Activated T-cell treated with anti-CD3 and anti-CD28 coated beads, Interleukin-2, amount 50 U/mL, for 48 hours (primary cell): ENCODE measurements around the gene SNX25.

Experiments used
- DNase-seq, 2 experiments: peaks; one replicate each; pipeline ENCODE4 v3.0.0-alpha.2; 2020

The SNX25 gene

GRCh38 chr4:185381288-185382196 is 172.1 kb downstream of the SNX25 start:
- no peak for DNase-seq

GRCh38 chr4:185382754-185383153 is 173.4 kb downstream of the SNX25 start:
- DNase-seq, result no peak

DNA sequence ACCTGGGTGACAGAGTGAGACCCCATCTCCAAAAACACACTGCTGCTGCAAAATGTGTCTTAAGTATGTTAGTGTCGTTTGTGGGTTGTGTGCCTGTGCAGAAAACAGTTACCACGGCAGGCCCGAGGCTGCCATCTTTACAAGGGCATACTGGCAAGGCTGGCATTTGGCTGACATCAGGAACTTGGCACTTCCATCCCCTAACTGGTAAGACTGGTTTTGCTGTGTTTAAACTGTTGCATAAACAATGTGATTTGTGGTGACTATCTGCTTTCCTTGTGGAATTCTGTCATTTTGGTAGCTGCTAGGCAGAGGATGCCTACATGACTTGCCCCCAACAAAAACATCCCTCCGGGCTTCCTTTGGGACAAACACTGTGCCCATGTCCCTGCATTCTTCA is 174.1 kb downstream of the SNX25 start:
- no peak for DNase-seq

GRCh38 chr4:185384061-185384460 is 174.7 kb downstream of the SNX25 start:
- no peak for DNase-seq

DNA sequence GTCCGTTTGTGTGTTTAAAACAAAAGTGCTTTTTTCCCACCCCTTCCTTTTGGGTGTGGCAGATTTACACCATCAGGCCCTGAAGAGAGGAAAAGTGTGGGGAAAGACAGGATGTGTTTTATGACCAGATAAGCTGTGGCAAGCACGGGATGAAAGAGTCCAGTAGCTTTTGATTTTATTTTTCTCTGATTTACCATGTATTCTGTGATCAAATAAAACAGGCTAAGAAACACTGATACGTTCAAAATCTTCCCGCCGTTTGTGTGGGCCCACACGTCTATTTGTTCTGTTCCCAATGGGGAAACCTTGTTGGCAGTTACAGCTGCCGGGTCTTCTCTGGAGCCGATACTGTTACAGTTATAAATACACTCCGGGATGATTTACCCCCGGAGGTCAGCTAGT is 175.5 kb downstream of the SNX25 start:
- no peak for DNase-seq

- DNase-seq, result no peak
These were observed 178.6 kb downstream of the SNX25 start for GRCh38 chr4:185387957-185388356.

DNA sequence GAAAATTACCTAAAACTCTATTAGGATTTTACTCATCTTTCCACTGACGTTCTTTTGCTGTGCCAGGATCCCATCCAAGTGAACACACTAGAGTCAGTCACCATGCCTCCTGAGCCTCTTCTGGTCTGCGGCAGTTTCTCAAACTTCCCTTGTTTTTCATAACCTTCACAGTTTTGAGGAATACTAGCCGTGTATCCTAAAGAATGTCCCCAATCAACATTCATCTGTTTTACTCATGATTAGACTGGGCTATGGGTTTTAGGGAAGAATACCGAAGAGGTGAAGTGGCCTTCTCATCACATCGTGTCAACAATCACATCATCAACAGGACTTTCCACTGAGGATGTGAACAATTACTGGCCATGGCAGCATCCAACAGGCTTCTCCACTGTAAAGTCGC is 181.5 kb downstream of the SNX25 start:
- DNase-seq, result no peak

DNA sequence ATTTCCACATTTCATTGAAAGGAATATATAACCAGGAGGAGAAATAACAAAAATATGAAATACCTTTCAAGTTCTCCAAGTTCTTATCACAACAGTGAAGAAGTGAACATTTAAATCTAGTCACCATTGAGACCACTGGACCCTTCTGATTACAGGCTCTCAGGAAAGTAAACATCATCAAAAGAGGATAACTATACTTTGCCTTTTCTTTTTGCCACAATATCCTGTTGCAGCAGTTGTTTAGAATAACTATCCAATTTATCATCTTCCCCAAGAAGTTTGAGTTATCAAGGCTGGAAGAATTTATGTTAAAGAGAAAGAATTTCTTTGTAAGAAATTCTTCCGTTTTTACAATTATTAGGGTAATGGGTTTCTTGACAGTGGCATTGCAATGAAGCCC is 182.8 kb downstream of the SNX25 start:
- no peak for DNase-seq

- DNase-seq, result no peak
These were observed 185.3 kb downstream of the SNX25 start for GRCh38 chr4:185394568-185395237.

DNA sequence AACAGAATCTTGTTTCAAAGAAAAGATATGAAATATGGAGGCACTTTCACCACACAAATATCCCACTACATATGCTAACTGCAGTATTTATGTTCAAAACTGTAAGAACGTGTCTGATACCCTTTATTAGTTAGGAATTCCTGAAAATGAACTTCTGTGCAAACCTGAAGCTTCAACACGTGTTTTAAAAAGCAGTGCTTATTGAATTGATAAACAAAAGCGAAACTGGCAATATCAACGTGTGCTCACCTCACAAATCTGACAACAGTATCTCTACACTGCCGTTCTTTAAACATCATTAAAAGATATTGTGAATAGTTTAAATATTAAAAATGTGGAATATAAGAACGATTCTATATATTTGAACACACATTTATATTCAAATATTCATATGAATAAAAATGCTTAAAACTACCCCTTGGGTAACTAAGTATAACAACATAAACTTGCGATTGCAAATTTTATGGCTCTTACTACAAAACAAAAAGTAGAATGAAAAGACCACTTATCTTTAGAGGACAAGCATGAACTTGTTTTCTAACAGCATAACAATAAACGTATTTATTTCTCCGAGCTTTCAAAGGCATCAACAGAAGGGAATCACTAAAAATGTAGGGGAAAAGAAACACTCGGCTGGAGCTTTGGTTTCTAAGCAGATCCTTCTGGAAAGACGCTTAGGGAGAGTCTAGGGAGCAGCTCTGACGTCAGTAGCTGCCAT is 186.0 kb downstream of the SNX25 start, which contains the start of gene LRP2BP:
LRP2BP (minus strand) TSS at position 687 of the 718 bp plus-strand sequence. CDS start 17,738 bp downstream, outside the sequence.
- DNase-seq, result no peak

GRCh38 chr4:185395956-185396723 is 186.7 kb downstream of the SNX25 start:
- DNase-seq, result peak; percentile 99

DNA sequence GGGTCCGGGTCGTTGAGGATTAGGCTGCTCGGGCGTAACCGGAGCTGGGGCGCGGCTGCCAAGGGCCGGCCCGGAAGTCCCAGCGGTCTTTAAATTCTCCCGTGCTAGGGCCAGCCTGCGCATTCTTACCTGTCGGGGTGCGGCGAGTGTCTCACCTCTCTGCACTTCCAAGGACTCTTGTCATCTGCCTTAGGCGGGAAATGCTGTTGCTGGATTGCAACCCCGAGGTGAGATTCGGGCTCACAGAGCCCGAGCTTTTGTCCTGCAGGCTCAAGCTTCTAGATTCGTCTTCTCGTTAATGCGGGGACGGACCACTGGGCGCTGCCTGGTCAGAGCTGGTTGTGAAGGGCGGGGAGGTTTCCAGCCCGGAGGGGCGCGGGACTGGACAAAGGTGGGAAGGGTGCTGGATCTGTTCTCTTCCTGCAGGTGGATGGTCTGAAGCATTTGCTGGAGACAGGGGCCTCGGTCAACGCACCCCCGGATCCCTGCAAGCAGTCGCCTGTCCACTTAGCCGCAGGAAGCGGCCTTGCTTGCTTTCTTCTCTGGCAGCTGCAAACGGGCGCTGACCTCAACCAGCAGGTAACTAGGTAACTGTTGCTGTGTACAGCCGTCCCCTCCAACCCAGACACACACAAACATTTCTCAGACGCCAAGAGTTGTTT is 187.5 kb downstream of the SNX25 start, which contains the start of gene ANKRD37:
ANKRD37 (plus strand) TSS at position 118 of the 662 bp plus-strand sequence; CDS start at position 201, 83 bp downstream.
- DNase-seq, result no peak

- DNase-seq, result no peak
These were observed 189.2 kb downstream of the SNX25 start for GRCh38 chr4:185398618-185399017.

- DNase-seq, result no peak
These were observed 190.1 kb downstream of the SNX25 start for GRCh38 chr4:185399466-185399865.

DNA sequence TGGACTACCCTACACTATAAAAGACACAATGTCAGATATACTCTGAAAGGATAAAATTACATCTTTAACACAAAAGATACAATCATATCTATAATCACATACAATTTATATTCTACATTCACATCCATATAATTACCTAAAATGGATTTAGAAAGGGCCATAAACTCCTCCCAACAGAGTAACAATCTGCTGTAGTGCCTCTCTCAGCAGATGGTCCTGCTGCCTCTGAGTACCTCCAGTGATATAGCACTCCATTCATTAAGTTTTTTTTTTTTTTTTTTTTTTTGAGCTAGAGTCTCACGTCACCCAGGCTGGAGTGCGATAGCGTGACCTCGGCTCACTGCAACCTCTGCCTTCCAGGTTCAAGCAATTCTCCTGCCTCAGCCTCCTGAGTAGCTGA is 194.6 kb downstream of the SNX25 start:
- no peak for DNase-seq

- DNase-seq, result no peak
These were observed 196.1 kb downstream of the SNX25 start for GRCh38 chr4:185405296-185405999.

DNA sequence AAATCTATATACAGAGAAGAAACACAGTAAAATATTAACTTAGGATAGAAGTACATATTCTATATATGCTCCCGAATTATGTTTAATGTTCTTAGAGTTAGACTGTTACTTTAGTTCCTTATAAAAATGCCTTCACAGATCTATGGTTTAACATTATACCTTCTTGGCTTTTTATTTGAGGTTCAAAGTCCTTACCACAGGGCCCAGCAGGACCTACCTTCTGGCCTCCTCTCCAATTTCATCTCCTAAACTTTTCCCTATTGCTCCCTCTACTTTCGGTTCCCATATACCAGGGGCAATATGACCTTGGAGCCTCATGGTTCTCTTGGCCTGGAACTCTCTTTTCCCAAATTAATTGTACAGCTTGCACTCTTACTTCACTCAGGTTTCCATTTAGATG is 199.0 kb downstream of the SNX25 start:
- no peak for DNase-seq

- DNase-seq, result no peak
These were observed 202.5 kb downstream of the SNX25 start for GRCh38 chr4:185411849-185412248.

DNA sequence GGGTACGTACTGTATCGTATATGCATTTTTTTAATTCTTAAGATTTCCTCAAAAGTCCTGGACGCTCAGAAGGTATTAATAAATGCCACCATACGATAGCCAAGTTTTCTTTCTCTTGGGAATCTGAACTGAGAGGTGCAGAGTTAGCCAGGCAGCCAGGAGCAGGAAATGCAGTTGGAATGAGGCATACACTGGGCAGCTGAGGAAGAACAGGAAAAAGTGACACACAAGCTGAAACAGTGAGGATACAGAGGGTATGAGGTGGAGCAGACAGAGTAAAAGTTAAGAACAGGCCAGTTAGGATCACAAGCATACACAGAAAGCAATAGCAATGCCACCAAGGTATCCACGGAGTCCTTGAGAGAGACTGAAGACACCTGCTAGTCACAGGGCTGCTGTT is 203.0 kb downstream of the SNX25 start:
- no peak for DNase-seq
